Endothelial cell of umbilical vein (primary cell): ENCODE results near the gene EVX2. TPM values are rescaled to one million over a fixed set of nuclear protein-coding genes. Genes with fewer than 3 reads are reported as not detected.

Experiments
- BruUV-seq: library from RNA; stranded (reverse); fragments of 400-500 nt; replicated peaks from 2 replicates; lab custom pipeline; 2021; lab: Mats Ljungman, UMichigan
- CTCF ChIA-PET: fragments of 300-600, 350-600 bp; sonication (Branson Sonifier 250); formaldehyde crosslinking; loops from one replicate; lab custom pipeline; 2021; ENCODE audit warnings: antibody characterized with exemption, inconsistent platforms; lab: Charles Lee
- POLR2A ChIA-PET: fragments of 300-600, 350-600 bp; sonication (Branson Sonifier 250); formaldehyde crosslinking; loops from one replicate; lab custom pipeline; 2021; ENCODE audit warnings: antibody characterized with exemption, inconsistent platforms; lab: Charles Lee
- DNase-seq: peaks from one replicate; pipeline ENCODE4 v3.0.0-alpha.2; 2011; ENCODE audit warnings: low read depth, low spot score
- FAIRE-seq: peaks from 2 replicates; lab custom pipeline; 2011; peaks lifted over from hg19 to GRCh38; lab: Jason Lieb, UNC
- H2AFZ ChIP-seq: 2 replicates; pipeline ENCODE4 v1.6.0; 2012; ENCODE audit warnings: low read depth, low read length, control low read depth, inconsistent platforms
- H3K27ac ChIP-seq: 2 replicates; pipeline ENCODE4 v1.5.1; 2011; ENCODE audit warnings: low read depth, mild to moderate bottlenecking, control low read depth, low read length, moderate library complexity; ENCODE audit not compliant: insufficient read depth
- H3K27me3 ChIP-seq, 2 experiments: 2 replicates each; pipeline versions ENCODE4 v1.6.0 to v1.6.1; 2011; ENCODE audit warnings: low read length in 2 of 2, mixed read lengths in 1 of 2; ENCODE audit not compliant: control insufficient read depth in 2 of 2, insufficient read depth in 2 of 2
- H3K36me3 ChIP-seq, 2 experiments: 2 replicates in 1 of 2; 3 replicates in 1 of 2; pipeline ENCODE4 v1.5.1; 2011; ENCODE audit warnings: low read length in 2 of 2, mild to moderate bottlenecking in 1 of 2, moderate library complexity in 1 of 2; ENCODE audit not compliant: control insufficient read depth in 2 of 2, insufficient read depth in 2 of 2; ENCODE audit errors: extremely low read depth in 1 of 2
- H3K4me1 ChIP-seq: 3 replicates; pipeline ENCODE4 v1.5.1; 2011; ENCODE audit warnings: mild to moderate bottlenecking, low read length; ENCODE audit not compliant: control insufficient read depth, insufficient read depth; ENCODE audit errors: extremely low read depth
- H3K4me2 ChIP-seq: 2 replicates; pipeline ENCODE4 v1.6.1; 2011; ENCODE audit warnings: low read length, control low read depth, mixed read lengths; ENCODE audit not compliant: insufficient read depth
- H3K4me3 ChIP-seq, 3 experiments: fragments of 200-600 bp in 1 of 3; sonication (generic), shearing (Covaris generic) in 1 of 3; replicated peaks in 1 of 3; 2 replicates each; pipeline ENCODE4 v1.5.1; 2011 to 2016; ENCODE audit warnings: control low read depth in 3 of 3, low read length in 3 of 3, mild to moderate bottlenecking in 2 of 3, inconsistent platforms in 1 of 3, low read depth in 1 of 3, moderate library complexity in 1 of 3; ENCODE audit not compliant: insufficient read depth in 1 of 3
- H3K79me2 ChIP-seq: 2 replicates; pipeline ENCODE4 v1.6.0; 2012; ENCODE audit warnings: low read length, inconsistent platforms; ENCODE audit not compliant: control insufficient read depth, insufficient read depth
- H3K9ac ChIP-seq: replicated peaks from 2 replicates; pipeline ENCODE3; 2011; ENCODE audit warnings: low read length, control low read depth; ENCODE audit not compliant: insufficient read depth; ENCODE audit errors: extremely low read depth
- H3K9me1 ChIP-seq: replicated peaks from 3 replicates; pipeline ENCODE4 v1.6.0; 2011; ENCODE audit warnings: mild to moderate bottlenecking, low read length; ENCODE audit not compliant: control insufficient read depth, insufficient read depth; ENCODE audit errors: extremely low read depth
- H3K9me3 ChIP-seq: replicated peaks from 2 replicates; pipeline ENCODE4 v1.5.1; 2012; ENCODE audit warnings: low read length, inconsistent platforms; ENCODE audit not compliant: control insufficient read depth, insufficient read depth
- H4K20me1 ChIP-seq: replicated peaks from 2 replicates; pipeline ENCODE3; 2011; ENCODE audit warnings: mild to moderate bottlenecking, low read length; ENCODE audit not compliant: control insufficient read depth, insufficient read depth; ENCODE audit errors: extremely low read depth
- FOS ChIP-seq: IDR thresholded peaks from 2 replicates; pipeline ENCODE4 v1.6.1; 2011; ENCODE audit warnings: mild to moderate bottlenecking, low read length, moderate library complexity, borderline replicate concordance; ENCODE audit not compliant: insufficient read depth
- MYC ChIP-seq: IDR thresholded peaks from one replicate; pipeline ENCODE4 v1.6.1; 2011; ENCODE audit warnings: mild to moderate bottlenecking, low read depth, low read length
- POLR2AphosphoS5 ChIP-seq: IDR thresholded peaks from 2 replicates; pipeline ENCODE4 v1.6.1; 2012; ENCODE audit warnings: low read depth, mild to moderate bottlenecking, control low read depth, low read length, moderate library complexity; ENCODE audit not compliant: insufficient read depth
- dilution Hi-C: fragments of 300-500 bp; cut with MboI; formaldehyde crosslinking; loops from one replicate; pipeline ENCODE4 v1.15.0; 2019; ENCODE audit warnings: low sequenced_read_pairs; ENCODE audit not compliant: extremely low pct_ligation_motif_present
- intact Hi-C: fragments of 100-400 bp; cut with micrococcal nuclease; formaldehyde crosslinking; loops from one replicate; pipeline ENCODE4 v1.10.0; 2022
- polyA plus RNA-seq, 4 experiments: library from polyadenylated mRNA; depleted of rRNA in 3 of 4; stranded (reverse) in 3 of 4; unstranded in 1 of 4; fragments of >200 nt; gene quantifications; 2 replicates each; pipeline versions ENCODE4 v1.2.1 to v1.2.3, GENCODE V29; 2011 to 2012; ENCODE audit warnings: missing spikeins in 1 of 4
- total RNA-seq: library from RNA; stranded (reverse); gene quantifications from 2 replicates; pipeline ENCODE4 v1.2.3, GENCODE V29; 2021

EVX2 gene
- total and polyA plus RNA-seq, 2 donors (not counting 3 experiments of a cell fraction or from before 2014, with no cell fraction given), result not detected

- POLR2A ChIA-PET, result no interaction called here
- dilution Hi-C loops (no loop called here), intact Hi-C loops (loop anchor here (5.0 kb wide), 2 partner anchors 783 to 1393 kb away; no protein-coding TSS in a partner anchor)
- BruUV-seq, result no TSS peak
- H3K79me2 ChIP-seq, result no peaks in the 10 kb centered on the region
- H3K4me3 ChIP-seq, result no peak overlapping the region
- H3K9ac ChIP-seq, result no peak overlapping the region
- no peak overlapping the region for H3K4me2 ChIP-seq
- H3K27ac ChIP-seq, result no peak overlapping the region
- no peak for TF ChIP-seq POLR2AphosphoS5
- no peak for TF ChIP-seq FOS
- TF ChIP-seq MYC, result no peak
- CTCF ChIA-PET, result interaction anchor here (1.2 to 6.0 kb wide), 9 partner anchors 10 to 1633 kb away, joined by 3 to 113 read pairs (median 15); no protein-coding TSS in a partner anchor
- FAIRE-seq, result no peak
- peaks cover 5% of the 10 kb centered on the region for H3K4me1 ChIP-seq
- no peak overlapping the region for H2AFZ ChIP-seq
- H3K36me3 ChIP-seq, result no peaks in the 10 kb centered on the region
- H3K9me1 ChIP-seq, result no peaks in the 10 kb centered on the region
- DNase-seq, result no peak
- peaks cover 6% of the 10 kb centered on the region for H4K20me1 ChIP-seq
- peaks cover 87 to 97% of the 10 kb centered on the region in 2 experiments for H3K27me3 ChIP-seq
- no peaks in the 10 kb centered on the region for H3K9me3 ChIP-seq
Measured at GRCh38 chr2:176095421-176095820, 11.7 kb upstream of the EVX2 start.

GRCh38 chr2:176094349-176094748 lies 10.6 kb upstream of the EVX2 start:
- Histone ChIP-seq H3K4me2 (no peak overlapping the region), H2AFZ (no peak overlapping the region), H3K36me3 (no peaks in the 10 kb centered on the region), H3K4me1 (peaks cover 5% of the 10 kb centered on the region), H3K9me3 (no peaks in the 10 kb centered on the region), H3K9me1 (no peaks in the 10 kb centered on the region), H4K20me1 (peaks cover 6% of the 10 kb centered on the region), H3K27ac (no peak overlapping the region), H3K27me3 (peaks cover 87 to 97% of the 10 kb centered on the region in 2 experiments), H3K4me3 (no peak overlapping the region), H3K9ac (no peak overlapping the region), H3K79me2 (no peaks in the 10 kb centered on the region)
- FAIRE-seq (no peak), DNase-seq (no peak)
- intact Hi-C loops (no loop called here), dilution Hi-C loops (no loop called here)
- no TSS peak for BruUV-seq
- ChIA-PET CTCF (interaction anchor here (0.6 to 6.0 kb wide), 8 partner anchors 9 to 843 kb away, joined by 3 to 113 read pairs (median 4); no protein-coding TSS in a partner anchor), POLR2A (no interaction called here)
- TF ChIP-seq POLR2AphosphoS5, result no peak
